Tibial nerve (tissue), 4 donors: ENCODE results near the gene BEAN1. TPM values are rescaled to one million over a fixed set of nuclear protein-coding genes. Genes with fewer than 3 reads are reported as not detected.

Experiments used
- DNase-seq, 2 donors: peaks; one replicate each; pipeline ENCODE4 v3.0.0-alpha.2; 2019; ENCODE audit warnings: low spot score in 2 of 2
- H3K27ac ChIP-seq, 4 donors: fragments of 200-600 bp; sonication (generic) in 3 of 4; one replicate each; pipeline ENCODE4 v1.5.1; 2017 to 2019; ENCODE audit warnings: mild to moderate bottlenecking in 1 of 4
- H3K27me3 ChIP-seq, 2 donors: fragments of 200-600 bp; sonication (generic) in 1 of 2; one replicate each; pipeline versions ENCODE4 v1.5.1 to v1.6.0; 2017 to 2019
- H3K36me3 ChIP-seq, 3 donors: fragments of 200-600 bp; sonication (generic); one replicate each; pipeline ENCODE4 v1.5.1; 2018 to 2019
- H3K4me1 ChIP-seq, 4 donors: fragments of 200-600 bp; sonication (generic) in 3 of 4; one replicate each; pipeline ENCODE4 v1.5.1; 2017 to 2019
- H3K4me3 ChIP-seq, 4 donors: fragments of 200-600 bp; sonication (generic) in 3 of 4; one replicate each; pipeline ENCODE4 v1.5.1; 2017 to 2019; ENCODE audit warnings: mild to moderate bottlenecking in 1 of 4, moderate library complexity in 1 of 4
- H3K9me3 ChIP-seq, 4 donors: fragments of 200-600 bp; sonication (generic) in 3 of 4; one replicate each; pipeline ENCODE4 v1.5.1; 2017 to 2019
- CTCF ChIP-seq, 5 experiments: fragments of 200-600 bp in 3 of 5; fragments of 450-650 bp in 2 of 5; sonication (generic) in 3 of 5; IDR thresholded peaks; one replicate each; pipeline ENCODE4 v1.5.1; 2016 to 2019; ENCODE audit warnings: antibody characterized with exemption in 5 of 5, mild to moderate bottlenecking in 3 of 5, moderate library complexity in 2 of 5
- EP300 ChIP-seq, 2 donors: sonication (generic); formaldehyde crosslinking; IDR thresholded peaks; one replicate each; pipeline ENCODE4 v1.6.1; 2017; ENCODE audit warnings: antibody characterized with exemption in 2 of 2, mild to moderate bottlenecking in 1 of 2
- POLR2A ChIP-seq, 2 donors: fragments of 450-650 bp; IDR thresholded peaks; one replicate each; pipeline ENCODE4 v1.6.1; 2017; ENCODE audit warnings: antibody characterized with exemption in 2 of 2, mild to moderate bottlenecking in 2 of 2, moderate library complexity in 2 of 2
- WGBS, 2 donors: methylation state at CpG; one replicate each; pipeline ENCODE4 v1.1.5; 2018; 5-methylcytosine and 5-hydroxymethylcytosine counted together
- total RNA-seq, 4 donors: library from RNA; depleted of rRNA; stranded (reverse); fragments of >200 nt; gene quantifications; one replicate each; pipeline ENCODE4 v1.1.0, GENCODE V29; 2016

BEAN1 gene
- total RNA-seq = 1 to 10 TPM in 1 of 4 donors, under 1 TPM in 2, not detected in 1; 0.21 to 1.4 (median 0.30) TPM

GRCh38 chr16:66427036-66427860 is at the start of gene BEAN1:
TSS of gene BEAN1 (plus strand) at chr16:66427295. CDS start at chr16:66437677, 10,382 bp downstream.
- TF ChIP-seq CTCF (IDR thresholded peaks at IDR 0.05) (no peak), POLR2A (IDR thresholded peaks at IDR 0.05) (no peak), EP300 (IDR thresholded peaks at IDR 0.05) (no peak)
- Histone ChIP-seq H3K27me3 (peaks cover 3 to 63% of the 10 kb centered on the region in 2 donors), H3K36me3 (no peaks in the 10 kb centered on the region), H3K9me3 (no peaks in the 10 kb centered on the region), H3K4me1 (peaks cover 0 to 32% (median 11%) of the 10 kb centered on the region in 4 donors), H3K4me3 (peak within 1 kb of the TSS; percentile 30 to 71 (median 36)), H3K27ac (peak within 1 kb of the TSS in 1 of 4 donors; percentile 44)
- no peak for DNase-seq
- 0 to 1% methylated on average over 28 to 35 of the region's 118 CpGs for WGBS, 2 donors

- 51 to 71% methylated on average over 1 to 3 of the region's 3 CpGs for WGBS, 2 donors
- peak overlapping the region in 1 of 4 donors; percentile 14 for H3K27ac ChIP-seq
- no peak overlapping the region for H3K4me3 ChIP-seq
- H3K4me1 ChIP-seq = peaks cover 0 to 28% (median 0%) of the 10 kb centered on the region in 4 donors
- H3K27me3 ChIP-seq = no peaks in the 10 kb centered on the region
- DNase-seq = no peak
- no peaks in the 10 kb centered on the region for H3K9me3 ChIP-seq
- no peaks in the 10 kb centered on the region for H3K36me3 ChIP-seq
- TF ChIP-seq EP300 (IDR thresholded peaks at IDR 0.05) (no peak), CTCF (IDR thresholded peaks at IDR 0.05) (no peak), POLR2A (IDR thresholded peaks at IDR 0.05) (no peak)
Observed at GRCh38 chr16:66377324-66377723, 49.8 kb upstream of the BEAN1 start.

GRCh38 chr16:66378741-66379570 is 48.1 kb upstream of the BEAN1 start:
- H3K9me3 ChIP-seq = no peaks in the 10 kb centered on the region
- H3K27ac ChIP-seq = peak overlapping the region in 1 of 4 donors; percentile 50
- H3K4me1 ChIP-seq = peaks cover 0 to 33% (median 0%) of the 10 kb centered on the region in 4 donors
- TF ChIP-seq CTCF (IDR thresholded peaks at IDR 0.05) (no peak), POLR2A (IDR thresholded peaks at IDR 0.05) (no peak), EP300 (IDR thresholded peaks at IDR 0.05) (no peak)
- H3K27me3 ChIP-seq = no peaks in the 10 kb centered on the region
- DNase-seq = no peak
- WGBS, 2 donors = 79 to 82% methylated on average over 18 of the region's 18 CpGs
- no peaks in the 10 kb centered on the region for H3K36me3 ChIP-seq
- H3K4me3 ChIP-seq = no peak overlapping the region

DNA sequence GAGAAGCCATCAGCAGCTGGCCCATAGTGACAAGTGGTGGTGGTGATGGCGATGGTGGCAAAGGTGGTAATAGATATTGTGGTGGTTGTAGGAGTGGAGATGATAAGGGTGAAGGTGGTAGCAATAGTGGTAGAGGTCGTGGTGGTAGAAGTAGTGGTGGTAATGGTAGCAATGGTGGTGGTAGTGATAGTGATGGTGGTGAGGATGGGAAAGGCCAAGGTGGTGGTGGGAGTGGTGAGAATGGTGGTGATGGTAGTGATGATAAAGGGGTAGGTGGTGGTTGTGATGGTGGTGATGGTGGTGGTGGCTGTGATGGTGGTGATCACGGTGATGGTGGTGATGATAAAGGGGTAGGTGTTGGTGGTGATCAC is 47.5 kb upstream of the BEAN1 start:
- no peaks in the 10 kb centered on the region for H3K27me3 ChIP-seq
- no peak overlapping the region for H3K27ac ChIP-seq
- WGBS, 2 donors = 90 to 96% methylated on average over 3 of the region's 3 CpGs

More for the DNA sequence above, 47.5 kb upstream of the BEAN1 start:
- TF ChIP-seq EP300 (IDR thresholded peaks at IDR 0.05) (no peak), POLR2A (IDR thresholded peaks at IDR 0.05) (no peak), CTCF (IDR thresholded peaks at IDR 0.05) (no peak)
- Histone ChIP-seq H3K4me1 (peaks cover 0 to 33% (median 0%) of the 10 kb centered on the region in 4 donors), H3K9me3 (no peaks in the 10 kb centered on the region), H3K36me3 (no peaks in the 10 kb centered on the region), H3K4me3 (no peak overlapping the region)
- no peak for DNase-seq
